PC-9 (cell line): Measurements from ENCODE around the gene HMBS. TPM values are rescaled to one million over a fixed set of nuclear protein-coding genes. Genes with fewer than 3 reads are reported as not detected.

Source experiments
- BruUV-seq: library from RNA; stranded (reverse); fragments of 400-500 nt; replicated peaks from 2 replicates; lab custom pipeline; 2021; lab: Mats Ljungman, UMichigan
- CTCF ChIA-PET: fragments of 300-600 bp; sonication (Branson Sonifier 250); formaldehyde crosslinking; loops from one replicate; lab custom pipeline; 2022; ENCODE audit warnings: antibody characterized with exemption; lab: Charles Lee
- POLR2A ChIA-PET: fragments of 300-600 bp; sonication (Branson Sonifier 250); formaldehyde crosslinking; loops from one replicate; lab custom pipeline; 2022; ENCODE audit warnings: antibody characterized with exemption; ENCODE audit not compliant: unreplicated experiment; lab: Charles Lee
- DNase-seq, 2 experiments: peaks; one replicate each; pipeline versions ENCODE4 v3.0.0 to v3.0.0-alpha.2; 2015 to 2022; ENCODE audit warnings: mixed read lengths in 1 of 2
- H2AFZ ChIP-seq: fragments of 200-600 bp; sonication (generic); 2 replicates; pipeline ENCODE4 v1.8.1; 2017; ENCODE audit warnings: antibody characterized with exemption
- H3F3A ChIP-seq: fragments of 200-600 bp; sonication (generic); 2 replicates; pipeline ENCODE4 v1.8.1; 2017; ENCODE audit warnings: antibody characterized with exemption, mild to moderate bottlenecking, low read depth; ENCODE audit not compliant: insufficient read depth
- H3K27ac ChIP-seq: fragments of 200-600 bp; sonication (generic); 2 replicates; pipeline ENCODE4 v1.6.1; 2016; ENCODE audit warnings: mixed run types
- H3K27me3 ChIP-seq: fragments of 200-600 bp; sonication (generic); 2 replicates; pipeline ENCODE4 v1.6.1; 2016; ENCODE audit warnings: low read depth, mixed run types; ENCODE audit not compliant: insufficient read depth
- H3K36me3 ChIP-seq: fragments of 200-600 bp; sonication (generic); 2 replicates; pipeline ENCODE4 v1.6.1; 2016; ENCODE audit warnings: low read depth, mixed run types
- H3K4me1 ChIP-seq: fragments of 200-600 bp; sonication (generic); replicated peaks from 2 replicates; pipeline ENCODE4 v1.6.1; 2016; ENCODE audit warnings: mixed run types; ENCODE audit not compliant: insufficient read depth
- H3K4me2 ChIP-seq: fragments of 200-600 bp; sonication (generic); 2 replicates; pipeline ENCODE4 v1.6.1; 2017; ENCODE audit warnings: mixed run types
- H3K4me3 ChIP-seq: fragments of 200-600 bp; sonication (generic); 2 replicates; pipeline ENCODE4 v1.6.1; 2016; ENCODE audit warnings: mixed run types
- H3K79me2 ChIP-seq: fragments of 200-600 bp; sonication (generic); 2 replicates; pipeline ENCODE4 v1.6.1; 2017; ENCODE audit warnings: low read depth, mixed run types
- H3K9me2 ChIP-seq: fragments of 200-600 bp; sonication (generic); 2 replicates; pipeline ENCODE4 v1.8.1; 2017; ENCODE audit warnings: mild to moderate bottlenecking; ENCODE audit not compliant: insufficient read depth
- H3K9me3 ChIP-seq: fragments of 200-600 bp; sonication (generic); 2 replicates; pipeline ENCODE4 v1.8.1; 2016; ENCODE audit warnings: low read depth; ENCODE audit not compliant: insufficient read depth
- H4K20me1 ChIP-seq: fragments of 200-600 bp; sonication (generic); 2 replicates; pipeline ENCODE4 v1.8.1; 2017; ENCODE audit not compliant: insufficient read depth
- EZH2 ChIP-seq: fragments of 200-600 bp; sonication (generic); IDR thresholded peaks from 2 replicates; pipeline ENCODE4 v1.8.0; 2017; ENCODE audit warnings: antibody characterized with exemption, low read depth
- intact Hi-C: fragments of 100-400 bp; cut with micrococcal nuclease; formaldehyde crosslinking; loops from one replicate; pipeline ENCODE4 v1.10.0; 2022; ENCODE audit not compliant: unreplicated experiment
- total RNA-seq: library from RNA; stranded (reverse); gene quantifications from 2 replicates; pipeline ENCODE4 v1.2.3, GENCODE V29; 2021
- TF ChIP-seq, protein P1 (sequence below): fragments of 200-600 bp; sonication (generic); conservative IDR thresholded peaks from 2 replicates; pipeline ENCODE4 v1.6.1; 2017; ENCODE audit warnings: mixed run types, antibody characterized with exemption, mild to moderate bottlenecking, moderate library complexity

The HMBS gene
- total RNA-seq, 1 experiment from 2014 or later, result 49.3 TPM

DNA sequence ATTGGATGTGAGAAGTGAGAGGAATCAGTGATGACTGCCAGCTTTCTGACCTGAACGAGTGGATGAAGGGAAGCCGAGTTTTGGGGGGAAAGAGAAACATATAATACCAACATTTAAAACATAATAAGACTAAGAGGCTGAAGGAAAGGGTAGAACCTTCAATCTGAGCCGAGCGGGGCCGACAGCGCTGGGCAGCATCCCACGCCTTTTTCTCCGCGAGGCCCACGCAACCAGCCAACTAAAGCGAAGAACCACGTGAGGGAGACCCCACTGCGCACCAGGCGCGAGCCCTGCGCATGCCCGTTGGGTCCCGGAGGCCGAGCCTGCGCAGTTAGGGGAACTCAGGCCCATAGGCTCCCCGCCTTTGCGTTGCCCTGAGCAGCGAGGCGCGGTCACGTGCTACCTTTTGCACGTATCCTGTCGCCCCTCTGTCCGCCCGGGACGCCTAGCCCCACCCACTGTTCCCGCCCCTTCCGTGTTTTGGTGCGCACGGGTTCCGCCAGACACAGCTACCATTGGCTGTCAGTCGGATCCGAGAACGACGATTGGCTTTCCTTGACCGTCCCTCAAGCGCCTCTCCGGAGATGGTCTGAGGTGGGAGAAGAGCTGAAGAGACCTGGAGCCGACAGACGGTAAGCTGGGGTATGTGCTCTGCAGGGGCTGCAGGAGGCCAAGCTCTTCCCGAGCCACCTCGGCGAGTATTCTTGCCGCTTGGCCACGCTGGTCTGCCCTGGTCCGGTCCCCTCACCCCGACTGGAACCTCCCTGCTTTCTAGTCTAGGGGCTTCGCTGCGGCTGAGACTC lies 36.5 kb downstream of the HMBS start, which contains the start of gene HINFP:
HINFP (plus strand) TSS at position 573 of the 803 bp plus-strand sequence. CDS start 5,365 bp downstream, outside the sequence.
- CTCF ChIA-PET, result interaction anchor here (0.6 to 1.1 kb wide), 4 partner anchors 19 to 354 kb away, joined by 3 to 6 read pairs (median 4); partner anchors contain the start of gene DPAGT1
- peaks cover 18% of the 10 kb centered on the region for H3K4me1 ChIP-seq

DNA sequence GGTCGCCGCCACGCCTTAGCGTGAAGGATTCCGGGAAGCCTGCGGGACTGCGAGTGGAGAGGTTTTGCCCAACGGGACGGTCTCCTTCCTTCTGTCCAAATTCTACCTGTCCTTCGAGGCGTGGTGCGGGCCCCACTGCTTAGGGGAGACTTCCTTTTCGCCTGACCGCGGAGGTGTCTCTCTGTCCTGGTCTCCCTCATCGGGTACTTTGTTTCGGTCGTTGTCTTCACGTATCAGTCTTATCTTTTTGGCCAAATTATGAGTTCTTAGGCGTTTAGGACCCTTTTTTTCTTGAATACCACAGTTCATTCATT lies 37.1 kb downstream of the HMBS start:
- H3F3A ChIP-seq, result peaks cover 28% of the 10 kb centered on the region; the same call in 1 of the 2 replicates
- H3K4me2 ChIP-seq, result peak overlapping the region; percentile 97
- peaks cover 12% of the 10 kb centered on the region; the same call in 1 of the 2 replicates for H3K36me3 ChIP-seq
- H3K27me3 ChIP-seq, result no peaks in the 10 kb centered on the region
- H3K4me3 ChIP-seq, result peak overlapping the region; percentile 75
- H3K9me3 ChIP-seq, result no peaks in the 10 kb centered on the region
- no peak for TF ChIP-seq EZH2
- TF ChIP-seq, protein P1, sequence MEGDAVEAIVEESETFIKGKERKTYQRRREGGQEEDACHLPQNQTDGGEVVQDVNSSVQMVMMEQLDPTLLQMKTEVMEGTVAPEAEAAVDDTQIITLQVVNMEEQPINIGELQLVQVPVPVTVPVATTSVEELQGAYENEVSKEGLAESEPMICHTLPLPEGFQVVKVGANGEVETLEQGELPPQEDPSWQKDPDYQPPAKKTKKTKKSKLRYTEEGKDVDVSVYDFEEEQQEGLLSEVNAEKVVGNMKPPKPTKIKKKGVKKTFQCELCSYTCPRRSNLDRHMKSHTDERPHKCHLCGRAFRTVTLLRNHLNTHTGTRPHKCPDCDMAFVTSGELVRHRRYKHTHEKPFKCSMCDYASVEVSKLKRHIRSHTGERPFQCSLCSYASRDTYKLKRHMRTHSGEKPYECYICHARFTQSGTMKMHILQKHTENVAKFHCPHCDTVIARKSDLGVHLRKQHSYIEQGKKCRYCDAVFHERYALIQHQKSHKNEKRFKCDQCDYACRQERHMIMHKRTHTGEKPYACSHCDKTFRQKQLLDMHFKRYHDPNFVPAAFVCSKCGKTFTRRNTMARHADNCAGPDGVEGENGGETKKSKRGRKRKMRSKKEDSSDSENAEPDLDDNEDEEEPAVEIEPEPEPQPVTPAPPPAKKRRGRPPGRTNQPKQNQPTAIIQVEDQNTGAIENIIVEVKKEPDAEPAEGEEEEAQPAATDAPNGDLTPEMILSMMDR, result no peak
- ChIA-PET POLR2A (interaction anchor here (0.5 to 1.1 kb wide), 12 partner anchors 14 to 1971 kb away, joined by 3 to 8 read pairs (median 5); partner anchors contain the start of gene C2CD2L), CTCF (interaction anchor here (0.6 to 0.8 kb wide), 3 partner anchors 75 to 353 kb away, joined by 3 to 6 read pairs (median 3); no protein-coding TSS in a partner anchor)
- H3K27ac ChIP-seq, result no peak overlapping the region
- BruUV-seq, result TSS peak; percentile 76
- no peaks in the 10 kb centered on the region for H3K9me2 ChIP-seq
- intact Hi-C loops, result loop anchor here (2.0 kb wide), 1 partner anchor 15 kb away; the partner anchor contains the start of gene C2CD2L
- H2AFZ ChIP-seq, result peak overlapping the region; percentile 92
- peaks cover 29% of the 10 kb centered on the region for H3K79me2 ChIP-seq
- H4K20me1 ChIP-seq, result peaks cover 7% of the 10 kb centered on the region; the same call in 1 of the 2 replicates
- peaks cover 18% of the 10 kb centered on the region for H3K4me1 ChIP-seq
- DNase-seq, result peak in 1 of 2 experiments; percentile 36

More for the DNA sequence above, 36.5 kb downstream of the HMBS start, which contains the start of gene HINFP:
- DNase-seq, result peak; percentile 99
- peaks cover 22% of the 10 kb centered on the region; the same call in 1 of the 2 replicates for H3F3A ChIP-seq
- intact Hi-C loops, result loop anchor here (2.0 kb wide), 1 partner anchor 14 kb away; the partner anchor contains the start of gene C2CD2L
- H4K20me1 ChIP-seq, result peaks cover 7% of the 10 kb centered on the region; the same call in 1 of the 2 replicates
- no peaks in the 10 kb centered on the region for H3K9me3 ChIP-seq
- POLR2A ChIA-PET, result interaction anchor here (0.5 to 1.1 kb wide), 17 partner anchors 13 to 1970 kb away, joined by 3 to 8 read pairs (median 4); partner anchors contain the start of gene C2CD2L
- peaks cover 29% of the 10 kb centered on the region for H3K79me2 ChIP-seq
- H3K27me3 ChIP-seq, result no peaks in the 10 kb centered on the region
- peak within 1 kb of the TSS; percentile 75 for H3K4me3 ChIP-seq
- H3K9me2 ChIP-seq, result no peaks in the 10 kb centered on the region
- TF ChIP-seq, protein P1, result no peak
- no peak for TF ChIP-seq EZH2
- H3K4me2 ChIP-seq, result peak within 1 kb of the TSS; percentile 97
- peaks cover 12% of the 10 kb centered on the region; the same call in 1 of the 2 replicates for H3K36me3 ChIP-seq
- peak within 1 kb of the TSS; percentile 92 for H2AFZ ChIP-seq
- no TSS peak for BruUV-seq
- H3K27ac ChIP-seq, result peak within 1 kb of the TSS; percentile 10; the same call in 1 of the 2 replicates

DNA sequence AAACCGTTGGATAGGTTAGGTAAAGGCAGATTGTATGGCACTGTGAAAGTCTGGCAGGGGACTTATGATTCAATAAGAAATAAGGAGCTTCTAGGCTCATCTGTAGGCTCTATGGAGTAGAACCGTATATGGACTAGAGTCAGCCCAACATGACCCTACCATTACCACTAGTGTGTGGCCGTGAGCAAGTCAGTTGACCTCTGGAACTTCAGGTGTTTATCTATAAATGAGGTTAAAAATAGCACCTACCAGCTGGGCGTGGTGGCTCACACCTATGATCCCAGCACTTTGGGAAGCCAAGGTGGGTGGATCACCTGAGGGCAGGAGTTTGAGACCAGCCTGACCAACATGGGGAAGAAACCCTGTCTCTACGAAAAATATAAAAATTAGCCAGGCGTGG lies 41.1 kb downstream of the HMBS start:
- H3K9me2 ChIP-seq, result no peaks in the 10 kb centered on the region
- no peak for DNase-seq
- intact Hi-C loops, result no loop called here
- POLR2A ChIA-PET, result interaction anchor here (0.6 kb wide), 1 partner anchor 129 kb away, joined by 3 read pairs; no protein-coding TSS in a partner anchor
- no peaks in the 10 kb centered on the region for H3K27me3 ChIP-seq
- H3K9me3 ChIP-seq, result no peaks in the 10 kb centered on the region
- H3K36me3 ChIP-seq, result peaks cover 17% of the 10 kb centered on the region; the same call in 1 of the 2 replicates
- H4K20me1 ChIP-seq, result peaks cover 7% of the 10 kb centered on the region; the same call in 1 of the 2 replicates
- peaks cover 20% of the 10 kb centered on the region; the same call in 1 of the 2 replicates for H3F3A ChIP-seq
- CTCF ChIA-PET, result no interaction called here
- H3K27ac ChIP-seq, result no peak overlapping the region
- H2AFZ ChIP-seq, result no peak overlapping the region
- BruUV-seq, result no TSS peak
- H3K79me2 ChIP-seq, result peaks cover 29% of the 10 kb centered on the region
- H3K4me1 ChIP-seq, result peaks cover 7% of the 10 kb centered on the region
- no peak for TF ChIP-seq EZH2
- TF ChIP-seq, protein P1, result no peak
- H3K4me3 ChIP-seq, result no peak overlapping the region
- no peak overlapping the region for H3K4me2 ChIP-seq
